HCT116 (cell line): Measurements from ENCODE around the gene PPP1R1B. TPM values are rescaled to one million over a fixed set of nuclear protein-coding genes. Genes with fewer than 3 reads are reported as not detected.

Experiments used
- ATAC-seq: fragments of 200-7000 bp; cut with Tn5 transposase; 2 replicates; pipeline ENCODE4 v1.9.1; 2020; ENCODE audit warnings: mild to moderate bottlenecking, moderate library complexity
- BruUV-seq: library from RNA; stranded (reverse); fragments of 400-500 nt; replicated peaks from 2 replicates; lab custom pipeline; 2021; lab: Mats Ljungman, UMichigan
- CTCF ChIA-PET: fragments of 300-600 bp; sonication (Branson Sonifier 250); formaldehyde crosslinking; loops from one replicate; lab custom pipeline; 2021; ENCODE audit warnings: antibody characterized with exemption; lab: Charles Lee
- POLR2A ChIA-PET: fragments of 300-600, 350-600 bp; sonication (Branson Sonifier 250); formaldehyde crosslinking; loops from one replicate; lab custom pipeline; 2021; ENCODE audit warnings: antibody characterized with exemption; lab: Charles Lee
- RAD21 ChIA-PET, 2 experiments: fragments of 300-600 bp; sonication (Branson Sonifier 250); formaldehyde crosslinking; loops; one replicate each; lab custom pipeline; 2023; ENCODE audit warnings: low total read pairs in 2 of 2; ENCODE audit not compliant: uncharacterized antibody in 2 of 2, unreplicated experiment in 2 of 2, low non-redundant PET in 1 of 2; lab: Charles Lee
- DNase-seq: peaks from one replicate; pipeline ENCODE4 v3.0.0-alpha.2; 2010; ENCODE audit warnings: low read depth, low spot score
- H2AFZ ChIP-seq: fragments of 200-600 bp; shearing (Covaris generic), sonication (generic); 2 replicates; pipeline ENCODE4 v1.6.1; 2017; ENCODE audit warnings: low read depth, mixed run types, mixed read lengths, antibody characterized with exemption, low read length; ENCODE audit not compliant: poor library complexity, severe bottlenecking
- H3K27ac ChIP-seq: 2 replicates; pipeline ENCODE4 v1.5.1; 2012; ENCODE audit warnings: low read depth, low read length
- H3K27me3 ChIP-seq: fragments of 200-600 bp; sonication (generic); 2 replicates; pipeline ENCODE4 v1.6.1; 2016; ENCODE audit warnings: mixed run types, low read length, mixed read lengths; ENCODE audit not compliant: insufficient read depth
- H3K36me3 ChIP-seq, 2 experiments: fragments of 200-500 bp in 1 of 2; fragments of 200-600 bp in 1 of 2; sonication (Bioruptor generic) in 1 of 2; sonication (generic) in 1 of 2; 2 replicates each; pipeline versions ENCODE4 v1.5.1 to v1.6.1; 2014 to 2016; ENCODE audit warnings: low read length in 2 of 2, inconsistent platforms in 1 of 2, mixed read lengths in 1 of 2, mixed run types in 1 of 2; ENCODE audit not compliant: insufficient read depth in 2 of 2, control insufficient read depth in 1 of 2
- H3K4me1 ChIP-seq, 2 experiments: fragments of 200-600 bp in 1 of 2; sonication (generic) in 1 of 2; 2 replicates each; pipeline versions ENCODE4 v1.5.1 to v1.6.1; 2012 to 2017; ENCODE audit warnings: low read length in 2 of 2, inconsistent platforms in 1 of 2, mild to moderate bottlenecking in 1 of 2, mixed read lengths in 1 of 2, mixed run types in 1 of 2, moderate library complexity in 1 of 2; ENCODE audit not compliant: insufficient read depth in 2 of 2, control insufficient read depth in 1 of 2
- H3K4me2 ChIP-seq: fragments of 200-600 bp; sonication (generic); 2 replicates; pipeline ENCODE4 v1.6.1; 2017; ENCODE audit warnings: mixed run types, low read length, mixed read lengths
- H3K4me3 ChIP-seq, 2 experiments: fragments of 200-600 bp in 1 of 2; sonication (generic) in 1 of 2; replicated peaks in 1 of 2; 2 replicates each; pipeline ENCODE4 v1.5.1; 2011 to 2016; ENCODE audit warnings: low read length in 2 of 2, control low read depth in 1 of 2, low read depth in 1 of 2, mild to moderate bottlenecking in 1 of 2, mixed read lengths in 1 of 2, mixed run types in 1 of 2
- H3K79me2 ChIP-seq: fragments of 200-600 bp; sonication (generic); 2 replicates; pipeline ENCODE4 v1.6.1; 2017; ENCODE audit warnings: mild to moderate bottlenecking, mixed run types, low read length, moderate library complexity, mixed read lengths; ENCODE audit not compliant: insufficient read depth
- H3K9ac ChIP-seq: fragments of 200-600 bp; sonication (generic); 2 replicates; pipeline ENCODE4 v1.6.1; 2016; ENCODE audit warnings: low read length, mixed read lengths
- H3K9me2 ChIP-seq: fragments of 200-600 bp; sonication (generic), shearing (Covaris generic); 2 replicates; pipeline ENCODE4 v1.6.1; 2017; ENCODE audit warnings: mixed run types, mild to moderate bottlenecking, moderate library complexity; ENCODE audit not compliant: insufficient read depth
- H3K9me3 ChIP-seq, 2 experiments: fragments of 200-500 bp in 1 of 2; fragments of 200-600 bp in 1 of 2; sonication (Bioruptor generic) in 1 of 2; sonication (generic) in 1 of 2; 2 replicates each; pipeline ENCODE4 v1.6.1; 2014 to 2017; ENCODE audit warnings: low read length in 2 of 2, mixed read lengths in 2 of 2, inconsistent platforms in 1 of 2, low read depth in 1 of 2, mild to moderate bottlenecking in 1 of 2, mixed run types in 1 of 2, moderate library complexity in 1 of 2; ENCODE audit not compliant: control insufficient read depth in 1 of 2, insufficient read depth in 1 of 2
- H4K20me1 ChIP-seq: fragments of 200-600 bp; sonication (generic), shearing (Covaris generic); 2 replicates; pipeline ENCODE4 v1.6.1; 2017; ENCODE audit warnings: mixed run types, mild to moderate bottlenecking, moderate library complexity; ENCODE audit not compliant: insufficient read depth
- CEBPB ChIP-seq: IDR thresholded peaks from 2 replicates; pipeline ENCODE4 v1.6.1; 2012; ENCODE audit warnings: low read depth
- EGR1 ChIP-seq: IDR thresholded peaks from 2 replicates; pipeline ENCODE4 v1.6.1; 2012; ENCODE audit warnings: low read depth
- EZH2 ChIP-seq: fragments of 200-600 bp; sonication (generic); IDR thresholded peaks from 2 replicates; pipeline ENCODE4 v1.6.1; 2017; ENCODE audit warnings: antibody characterized with exemption, mixed run types
- EZH2phosphoT487 ChIP-seq: fragments of 200-600 bp; IDR thresholded peaks from 2 replicates; pipeline ENCODE4 v1.6.1; 2018; ENCODE audit warnings: antibody characterized with exemption, borderline replicate concordance
- FOSL1 ChIP-seq: IDR thresholded peaks from 2 replicates; pipeline ENCODE4 v1.6.1; 2012; ENCODE audit warnings: low read depth
- POLR2A ChIP-seq: IDR thresholded peaks from 2 replicates; pipeline ENCODE4 v1.7.0; 2011; ENCODE audit warnings: borderline replicate concordance; ENCODE audit not compliant: insufficient read depth, insufficient read length; ENCODE audit errors: extremely low read depth
- RAD21 ChIP-seq: IDR thresholded peaks from 2 replicates; pipeline ENCODE4 v1.6.1; 2012; ENCODE audit warnings: low read depth, mild to moderate bottlenecking
- SRF ChIP-seq: IDR thresholded peaks from 2 replicates; pipeline ENCODE4 v1.6.1; 2012; ENCODE audit warnings: low read depth
- ZFX ChIP-seq: fragments of 450-650 bp; IDR thresholded peaks from 2 replicates; pipeline ENCODE4 v1.6.1; 2017
- ZNF274 ChIP-seq: fragments of 200-500 bp; sonication (Bioruptor generic); IDR thresholded peaks from 2 replicates; pipeline ENCODE4 v1.6.1; 2014; ENCODE audit warnings: mild to moderate bottlenecking, low read depth, low read length, inconsistent platforms
- intact Hi-C: fragments of 100-400 bp; cut with micrococcal nuclease; formaldehyde crosslinking; loops from 2 replicates; pipeline ENCODE4 v1.10.0; 2022
- total RNA-seq: library from RNA; stranded (reverse); gene quantifications from one replicate; pipeline ENCODE4 v1.2.1, GENCODE V29; 2021; ENCODE audit not compliant: unreplicated experiment
- TF ChIP-seq, protein P1 (sequence below): IDR thresholded peaks from 2 replicates; pipeline ENCODE4 v1.6.1; 2012
- TF ChIP-seq, protein P2 (sequence below): IDR thresholded peaks from 2 replicates; pipeline ENCODE4 v1.6.1; 2012
- TF ChIP-seq, protein P3 (sequence below): IDR thresholded peaks from 2 replicates; pipeline ENCODE4 v1.6.1; 2012; ENCODE audit warnings: low read depth

Gene PPP1R1B
- total RNA-seq, 1 experiment from 2014 or later, result 0.49 TPM

DNA sequence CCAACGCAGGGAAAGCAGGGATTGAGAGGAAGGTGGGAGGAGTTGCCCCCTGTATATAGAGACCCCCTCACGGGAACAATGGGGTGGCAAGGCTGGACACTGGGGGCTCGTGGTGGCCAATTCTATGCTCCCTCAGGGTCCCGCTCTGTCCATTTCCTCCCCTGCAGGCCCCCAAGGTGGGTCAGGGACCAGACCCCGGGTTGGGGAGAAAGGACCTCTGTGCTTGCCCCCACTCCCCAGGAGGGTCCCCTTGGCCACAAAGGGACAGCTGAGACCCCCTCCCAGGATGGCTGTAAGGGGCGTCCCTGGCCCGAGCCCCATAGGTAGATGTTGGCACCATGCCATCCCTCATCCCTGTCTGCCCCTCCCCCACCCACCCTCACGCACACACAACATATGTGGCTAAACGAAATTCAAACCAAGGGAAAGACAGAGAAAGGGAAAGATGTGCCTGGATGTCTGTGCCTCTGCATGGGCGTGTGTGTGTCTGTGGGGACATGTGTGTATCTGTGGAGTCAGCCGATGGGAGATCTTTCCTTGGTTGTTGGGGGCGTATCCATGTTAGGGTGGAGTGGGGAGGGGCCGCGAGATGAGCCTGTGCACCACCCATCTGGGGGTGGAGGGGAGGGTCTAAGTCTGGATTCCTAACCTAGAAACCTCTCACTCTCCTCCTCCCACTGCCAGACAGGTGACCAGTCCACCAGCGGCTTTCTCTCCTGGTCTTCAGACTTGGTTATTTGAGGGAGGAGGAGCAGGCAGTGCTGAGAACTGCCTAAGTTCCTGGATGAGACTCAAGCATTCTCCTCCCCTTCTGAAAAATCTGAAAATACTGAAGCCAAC is 18.4 kb upstream of the PPP1R1B start:
- Histone ChIP-seq H3K4me1 (peaks cover 0 to 5% of the 10 kb centered on the region in 2 experiments; a peak in 2 of 4 replicates), H2AFZ (no peak overlapping the region), H3K79me2 (no peaks in the 10 kb centered on the region), H3K4me3 (no peak overlapping the region), H3K9me2 (no peaks in the 10 kb centered on the region), H3K9ac (no peak overlapping the region), H3K36me3 (no peaks in the 10 kb centered on the region), H3K4me2 (no peak overlapping the region), H3K9me3 (no peaks in the 10 kb centered on the region), H4K20me1 (no peaks in the 10 kb centered on the region), H3K27me3 (peaks cover under 1% of the 10 kb centered on the region; the same call in 1 of the 2 replicates), H3K27ac (no peak overlapping the region)
- POLR2A ChIA-PET, result no interaction called here
- peak; percentile 34 for ATAC-seq
- intact Hi-C loops, result no loop called here
- no peak for DNase-seq
- no TSS peak for BruUV-seq
- TF ChIP-seq, protein P1, sequence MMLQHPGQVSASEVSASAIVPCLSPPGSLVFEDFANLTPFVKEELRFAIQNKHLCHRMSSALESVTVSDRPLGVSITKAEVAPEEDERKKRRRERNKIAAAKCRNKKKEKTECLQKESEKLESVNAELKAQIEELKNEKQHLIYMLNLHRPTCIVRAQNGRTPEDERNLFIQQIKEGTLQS, result no peak
- no peak for TF ChIP-seq CEBPB
- no peak for TF ChIP-seq EZH2
- no peak for TF ChIP-seq SRF
- CTCF ChIA-PET, result no interaction called here
- RAD21 ChIA-PET, result no interaction called here

DNA sequence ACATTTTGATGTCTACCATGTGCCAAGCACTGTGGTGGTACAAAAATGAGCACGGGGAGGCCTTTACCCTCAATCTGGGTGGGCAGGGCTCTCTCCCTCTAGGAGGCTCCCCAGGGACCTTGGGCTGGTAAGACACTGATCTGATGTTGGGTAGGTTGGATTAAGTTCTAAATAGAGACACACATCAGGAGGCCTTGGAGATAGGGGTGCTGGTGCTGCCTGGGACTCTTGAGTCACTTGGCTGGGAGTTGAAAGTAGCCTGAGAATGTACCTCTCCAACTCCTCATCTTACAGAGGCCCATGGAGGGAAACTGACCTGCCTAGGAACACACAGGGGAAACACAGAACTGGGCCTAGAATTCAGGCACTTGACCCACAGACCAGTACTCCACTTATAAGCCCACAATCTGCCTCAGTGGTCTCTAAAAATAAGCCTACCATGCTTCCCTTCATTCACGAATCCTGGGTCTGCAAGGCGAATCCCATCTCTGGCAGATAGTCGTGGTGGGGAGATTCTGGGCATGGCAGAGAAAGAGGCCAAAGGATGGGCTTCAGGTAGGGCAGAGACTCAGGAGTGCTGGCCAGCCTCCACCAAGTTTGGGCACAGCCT is 17.2 kb upstream of the PPP1R1B start:
- no peak for DNase-seq
- Histone ChIP-seq H2AFZ (no peak overlapping the region), H3K27me3 (no peaks in the 10 kb centered on the region), H3K36me3 (no peaks in the 10 kb centered on the region), H3K27ac (no peak overlapping the region), H4K20me1 (no peaks in the 10 kb centered on the region), H3K9me3 (no peaks in the 10 kb centered on the region), H3K4me1 (peaks cover 0 to 5% of the 10 kb centered on the region in 2 experiments; a peak in 2 of 4 replicates), H3K4me2 (no peak overlapping the region), H3K4me3 (no peak overlapping the region), H3K9ac (no peak overlapping the region), H3K79me2 (no peaks in the 10 kb centered on the region), H3K9me2 (no peaks in the 10 kb centered on the region)
- ATAC-seq, result no peak
- POLR2A ChIA-PET, result no interaction called here
- BruUV-seq, result no TSS peak
- RAD21 ChIA-PET, result no interaction called here
- intact Hi-C loops, result no loop called here
- CTCF ChIA-PET, result interaction anchor here (0.8 kb wide), 1 partner anchor 12 kb away, joined by 3 read pairs; no protein-coding TSS in a partner anchor
- TF ChIP-seq ZFX, result no peak
- no peak for TF ChIP-seq EZH2phosphoT487
- no peak for TF ChIP-seq CEBPB
- no peak for TF ChIP-seq POLR2A
- TF ChIP-seq, protein P2, sequence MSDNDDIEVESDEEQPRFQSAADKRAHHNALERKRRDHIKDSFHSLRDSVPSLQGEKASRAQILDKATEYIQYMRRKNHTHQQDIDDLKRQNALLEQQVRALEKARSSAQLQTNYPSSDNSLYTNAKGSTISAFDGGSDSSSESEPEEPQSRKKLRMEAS, result no peak
- no peak for TF ChIP-seq ZNF274
- no peak for TF ChIP-seq EGR1
- no peak for TF ChIP-seq FOSL1
- TF ChIP-seq, protein P3, sequence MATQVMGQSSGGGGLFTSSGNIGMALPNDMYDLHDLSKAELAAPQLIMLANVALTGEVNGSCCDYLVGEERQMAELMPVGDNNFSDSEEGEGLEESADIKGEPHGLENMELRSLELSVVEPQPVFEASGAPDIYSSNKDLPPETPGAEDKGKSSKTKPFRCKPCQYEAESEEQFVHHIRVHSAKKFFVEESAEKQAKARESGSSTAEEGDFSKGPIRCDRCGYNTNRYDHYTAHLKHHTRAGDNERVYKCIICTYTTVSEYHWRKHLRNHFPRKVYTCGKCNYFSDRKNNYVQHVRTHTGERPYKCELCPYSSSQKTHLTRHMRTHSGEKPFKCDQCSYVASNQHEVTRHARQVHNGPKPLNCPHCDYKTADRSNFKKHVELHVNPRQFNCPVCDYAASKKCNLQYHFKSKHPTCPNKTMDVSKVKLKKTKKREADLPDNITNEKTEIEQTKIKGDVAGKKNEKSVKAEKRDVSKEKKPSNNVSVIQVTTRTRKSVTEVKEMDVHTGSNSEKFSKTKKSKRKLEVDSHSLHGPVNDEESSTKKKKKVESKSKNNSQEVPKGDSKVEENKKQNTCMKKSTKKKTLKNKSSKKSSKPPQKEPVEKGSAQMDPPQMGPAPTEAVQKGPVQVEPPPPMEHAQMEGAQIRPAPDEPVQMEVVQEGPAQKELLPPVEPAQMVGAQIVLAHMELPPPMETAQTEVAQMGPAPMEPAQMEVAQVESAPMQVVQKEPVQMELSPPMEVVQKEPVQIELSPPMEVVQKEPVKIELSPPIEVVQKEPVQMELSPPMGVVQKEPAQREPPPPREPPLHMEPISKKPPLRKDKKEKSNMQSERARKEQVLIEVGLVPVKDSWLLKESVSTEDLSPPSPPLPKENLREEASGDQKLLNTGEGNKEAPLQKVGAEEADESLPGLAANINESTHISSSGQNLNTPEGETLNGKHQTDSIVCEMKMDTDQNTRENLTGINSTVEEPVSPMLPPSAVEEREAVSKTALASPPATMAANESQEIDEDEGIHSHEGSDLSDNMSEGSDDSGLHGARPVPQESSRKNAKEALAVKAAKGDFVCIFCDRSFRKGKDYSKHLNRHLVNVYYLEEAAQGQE, result no peak
- TF ChIP-seq RAD21, result no peak
